ENCODE measurements around the gene MUC6.

MUC6 gene

GRCh38 chr11:1050581-1051355 lies 14.2 kb upstream of the MUC6 start:
- no peak for DNase-seq (ENCODE audit: low read depth)
- H3K4me3 ChIP-seq (ENCODE audit: low read depth, low read length): no peak overlapping the region
- peak; percentile 91 for TF ChIP-seq CTCF (IDR thresholded peaks at IDR 0.05; ENCODE audit: low read depth, low read length, missing control alignments)

GRCh38 chr11:1049911-1050580 lies 13.5 kb upstream of the MUC6 start:
- TF ChIP-seq CTCF (IDR thresholded peaks at IDR 0.05; ENCODE audit: low read depth, low read length, missing control alignments): no peak
- DNase-seq (ENCODE audit: low read depth): no peak
- H3K4me3 ChIP-seq (ENCODE audit: low read depth, low read length): no peak overlapping the region

GRCh38 chr11:1049431-1049891 lies 12.9 kb upstream of the MUC6 start:
- DNase-seq (ENCODE audit: low read depth): no peak
- H3K4me3 ChIP-seq (ENCODE audit: low read depth, low read length): no peak overlapping the region
- no peak for TF ChIP-seq CTCF (IDR thresholded peaks at IDR 0.05; ENCODE audit: low read depth, low read length, missing control alignments)

GRCh38 chr11:1049071-1049405 lies 12.5 kb upstream of the MUC6 start:
- no peak for DNase-seq (ENCODE audit: low read depth)
- no peak for TF ChIP-seq CTCF (IDR thresholded peaks at IDR 0.05; ENCODE audit: low read depth, low read length, missing control alignments)
- H3K4me3 ChIP-seq (ENCODE audit: low read depth, low read length): no peak overlapping the region

- TF ChIP-seq CTCF (IDR thresholded peaks at IDR 0.05; ENCODE audit: low read depth, low read length, missing control alignments): no peak
- DNase-seq (ENCODE audit: low read depth): no peak
- H3K4me3 ChIP-seq (ENCODE audit: low read depth, low read length): no peak overlapping the region
These were observed 12.0 kb upstream of the MUC6 start for GRCh38 chr11:1048375-1049070.

- no peak for DNase-seq (ENCODE audit: low read depth)
- no peak for TF ChIP-seq CTCF (IDR thresholded peaks at IDR 0.05; ENCODE audit: low read depth, low read length, missing control alignments)
- no peak overlapping the region for H3K4me3 ChIP-seq (ENCODE audit: low read depth, low read length)
These were observed 11.2 kb upstream of the MUC6 start for GRCh38 chr11:1047595-1048156.

All from GM12864 (cell line).